Tibial nerve (tissue), 4 donors: ENCODE data around the gene SLC35F3. TPM values are rescaled to one million over a fixed set of nuclear protein-coding genes. Genes with fewer than 3 reads are reported as not detected.

Source experiments
- DNase-seq, 2 donors: peaks; one replicate each; pipeline ENCODE4 v3.0.0-alpha.2; 2019; ENCODE audit warnings: low spot score in 2 of 2
- H3K27ac ChIP-seq, 4 donors: fragments of 200-600 bp; sonication (generic) in 3 of 4; one replicate each; pipeline ENCODE4 v1.5.1; 2017 to 2019; ENCODE audit warnings: mild to moderate bottlenecking in 1 of 4
- H3K27me3 ChIP-seq, 2 donors: fragments of 200-600 bp; sonication (generic) in 1 of 2; one replicate each; pipeline versions ENCODE4 v1.5.1 to v1.6.0; 2017 to 2019
- H3K36me3 ChIP-seq, 3 donors: fragments of 200-600 bp; sonication (generic); one replicate each; pipeline ENCODE4 v1.5.1; 2018 to 2019
- H3K4me1 ChIP-seq, 4 donors: fragments of 200-600 bp; sonication (generic) in 3 of 4; one replicate each; pipeline ENCODE4 v1.5.1; 2017 to 2019
- H3K4me3 ChIP-seq, 4 donors: fragments of 200-600 bp; sonication (generic) in 3 of 4; one replicate each; pipeline ENCODE4 v1.5.1; 2017 to 2019; ENCODE audit warnings: mild to moderate bottlenecking in 1 of 4, moderate library complexity in 1 of 4
- H3K9me3 ChIP-seq, 4 donors: fragments of 200-600 bp; sonication (generic) in 3 of 4; one replicate each; pipeline ENCODE4 v1.5.1; 2017 to 2019
- EP300 ChIP-seq, 2 donors: sonication (generic); formaldehyde crosslinking; IDR thresholded peaks; one replicate each; pipeline ENCODE4 v1.6.1; 2017; ENCODE audit warnings: antibody characterized with exemption in 2 of 2, mild to moderate bottlenecking in 1 of 2
- POLR2A ChIP-seq, 2 donors: fragments of 450-650 bp; IDR thresholded peaks; one replicate each; pipeline ENCODE4 v1.6.1; 2017; ENCODE audit warnings: antibody characterized with exemption in 2 of 2, mild to moderate bottlenecking in 2 of 2, moderate library complexity in 2 of 2
- WGBS, 2 donors: methylation state at CpG; one replicate each; pipeline ENCODE4 v1.1.5; 2018; 5-methylcytosine and 5-hydroxymethylcytosine counted together
- total RNA-seq, 4 donors: library from RNA; depleted of rRNA; stranded (reverse); fragments of >200 nt; gene quantifications; one replicate each; pipeline ENCODE4 v1.1.0, GENCODE V29; 2016
- TF ChIP-seq, protein P1 (sequence below), 5 experiments: fragments of 200-600 bp in 3 of 5; fragments of 450-650 bp in 2 of 5; sonication (generic) in 3 of 5; IDR thresholded peaks; one replicate each; pipeline ENCODE4 v1.5.1; 2016 to 2019; ENCODE audit warnings: antibody characterized with exemption in 5 of 5, mild to moderate bottlenecking in 3 of 5, moderate library complexity in 2 of 5

The SLC35F3 gene
- total RNA-seq, 4 donors from 2014 or later, result 0.90 TPM; not detected in 3

DNA sequence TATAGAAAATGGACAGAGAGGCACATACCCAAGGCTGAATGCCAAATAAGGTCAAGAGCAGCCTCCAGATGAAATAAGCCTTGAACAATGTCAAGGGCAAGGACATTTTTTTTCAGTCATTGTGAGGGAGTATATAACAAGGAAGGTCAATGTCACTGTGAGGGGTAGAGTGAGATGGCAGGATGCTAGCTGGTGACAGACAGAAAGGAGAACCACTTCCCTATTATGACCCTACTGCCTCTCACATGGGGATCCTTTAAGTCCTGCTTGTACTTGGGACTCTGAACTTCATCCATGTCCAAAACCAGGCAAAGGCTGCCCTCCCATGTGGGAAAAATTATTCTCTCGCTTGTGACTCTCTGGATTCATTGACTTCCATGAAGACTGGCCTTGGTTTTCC lies 349.3 kb downstream of the SLC35F3 start:
- Histone ChIP-seq H3K9me3 (peaks cover 0 to 6% (median 0%) of the 10 kb centered on the region in 4 donors), H3K27me3 (no peaks in the 10 kb centered on the region), H3K27ac (no peak overlapping the region), H3K4me3 (no peak overlapping the region), H3K4me1 (no peaks in the 10 kb centered on the region), H3K36me3 (no peaks in the 10 kb centered on the region)
- TF ChIP-seq POLR2A (IDR thresholded peaks at IDR 0.05), result no peak
- no peak for TF ChIP-seq EP300 (IDR thresholded peaks at IDR 0.05)
- TF ChIP-seq, protein P1, sequence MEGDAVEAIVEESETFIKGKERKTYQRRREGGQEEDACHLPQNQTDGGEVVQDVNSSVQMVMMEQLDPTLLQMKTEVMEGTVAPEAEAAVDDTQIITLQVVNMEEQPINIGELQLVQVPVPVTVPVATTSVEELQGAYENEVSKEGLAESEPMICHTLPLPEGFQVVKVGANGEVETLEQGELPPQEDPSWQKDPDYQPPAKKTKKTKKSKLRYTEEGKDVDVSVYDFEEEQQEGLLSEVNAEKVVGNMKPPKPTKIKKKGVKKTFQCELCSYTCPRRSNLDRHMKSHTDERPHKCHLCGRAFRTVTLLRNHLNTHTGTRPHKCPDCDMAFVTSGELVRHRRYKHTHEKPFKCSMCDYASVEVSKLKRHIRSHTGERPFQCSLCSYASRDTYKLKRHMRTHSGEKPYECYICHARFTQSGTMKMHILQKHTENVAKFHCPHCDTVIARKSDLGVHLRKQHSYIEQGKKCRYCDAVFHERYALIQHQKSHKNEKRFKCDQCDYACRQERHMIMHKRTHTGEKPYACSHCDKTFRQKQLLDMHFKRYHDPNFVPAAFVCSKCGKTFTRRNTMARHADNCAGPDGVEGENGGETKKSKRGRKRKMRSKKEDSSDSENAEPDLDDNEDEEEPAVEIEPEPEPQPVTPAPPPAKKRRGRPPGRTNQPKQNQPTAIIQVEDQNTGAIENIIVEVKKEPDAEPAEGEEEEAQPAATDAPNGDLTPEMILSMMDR (IDR thresholded peaks at IDR 0.05), result no peak
- DNase-seq, result no peak
- 72 to 79% methylated on average over 1 of the region's 1 CpG for WGBS, 2 donors

- no peaks in the 10 kb centered on the region for H3K36me3 ChIP-seq
- TF ChIP-seq POLR2A (IDR thresholded peaks at IDR 0.05) (no peak), EP300 (IDR thresholded peaks at IDR 0.05) (no peak)
- TF ChIP-seq, protein P1 (IDR thresholded peaks at IDR 0.05), result no peak
- H3K27me3 ChIP-seq, result no peaks in the 10 kb centered on the region
- H3K27ac ChIP-seq, result no peak overlapping the region
- no peaks in the 10 kb centered on the region for H3K4me1 ChIP-seq
- no peak for DNase-seq
- H3K9me3 ChIP-seq, result peaks cover 0 to 6% (median 0%) of the 10 kb centered on the region in 4 donors
- WGBS, 2 donors, result 38 to 43% methylated on average over 2 of the region's 2 CpGs
- H3K4me3 ChIP-seq, result no peak overlapping the region
Measured at GRCh38 chr1:234256359-234256758, 351.9 kb downstream of the SLC35F3 start.

DNA sequence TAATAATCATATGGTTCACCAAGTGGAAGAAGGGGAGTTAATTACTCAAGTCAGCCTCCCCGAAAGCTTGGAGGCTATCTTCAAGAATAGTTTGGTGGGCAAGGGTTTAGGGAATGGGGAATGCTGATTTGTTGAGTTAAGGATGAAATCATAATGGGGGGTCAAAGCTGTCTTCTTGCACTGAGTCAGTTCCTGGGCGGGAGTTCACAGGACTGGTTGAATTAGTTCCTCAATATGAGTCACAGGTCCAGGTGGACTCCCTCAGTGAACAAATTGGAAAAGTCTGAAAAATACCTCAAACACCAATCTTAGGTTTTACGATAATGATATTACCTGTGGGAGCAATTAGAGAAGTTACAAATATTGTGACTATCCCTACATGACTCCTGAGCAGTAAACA lies 353.6 kb downstream of the SLC35F3 start:
- Histone ChIP-seq H3K27me3 (no peaks in the 10 kb centered on the region), H3K4me3 (no peak overlapping the region), H3K4me1 (no peaks in the 10 kb centered on the region), H3K9me3 (peaks cover 0 to 6% (median 0%) of the 10 kb centered on the region in 4 donors), H3K27ac (no peak overlapping the region), H3K36me3 (no peaks in the 10 kb centered on the region)
- no peak for DNase-seq
- no peak for TF ChIP-seq EP300 (IDR thresholded peaks at IDR 0.05)
- TF ChIP-seq, protein P1 (IDR thresholded peaks at IDR 0.05), result no peak
- TF ChIP-seq POLR2A (IDR thresholded peaks at IDR 0.05), result no peak
- 88 to 94% methylated on average over 3 of the region's 3 CpGs for WGBS, 2 donors

GRCh38 chr1:234260578-234260977 lies 356.1 kb downstream of the SLC35F3 start:
- H3K27me3 ChIP-seq, result no peaks in the 10 kb centered on the region
- no peak overlapping the region for H3K27ac ChIP-seq
- H3K4me3 ChIP-seq, result no peak overlapping the region
- TF ChIP-seq, protein P1 (IDR thresholded peaks at IDR 0.05), result no peak
- TF ChIP-seq POLR2A (IDR thresholded peaks at IDR 0.05) (no peak), EP300 (IDR thresholded peaks at IDR 0.05) (no peak)
- peaks cover 0 to 6% (median 0%) of the 10 kb centered on the region in 4 donors for H3K9me3 ChIP-seq
- no peaks in the 10 kb centered on the region for H3K4me1 ChIP-seq
- no peaks in the 10 kb centered on the region for H3K36me3 ChIP-seq
- WGBS, 2 donors, result 60 to 65% methylated on average over 7 of the region's 7 CpGs
- no peak for DNase-seq

- H3K27me3 ChIP-seq, result no peaks in the 10 kb centered on the region
- no peak overlapping the region for H3K4me3 ChIP-seq
- peaks cover 0 to 6% (median 0%) of the 10 kb centered on the region in 4 donors for H3K9me3 ChIP-seq
- H3K36me3 ChIP-seq, result no peaks in the 10 kb centered on the region
- DNase-seq, result no peak
- WGBS, 2 donors, result 89 to 90% methylated on average over 5 of the region's 5 CpGs
- no peak overlapping the region for H3K27ac ChIP-seq
- TF ChIP-seq POLR2A (IDR thresholded peaks at IDR 0.05), result no peak
- TF ChIP-seq, protein P1 (IDR thresholded peaks at IDR 0.05), result no peak
- no peak for TF ChIP-seq EP300 (IDR thresholded peaks at IDR 0.05)
- H3K4me1 ChIP-seq, result no peaks in the 10 kb centered on the region
Measured at GRCh38 chr1:234261545-234261944, 357.1 kb downstream of the SLC35F3 start.
